Activated B cell treated with CpG ODN at 0.5 μM for 24 hours (primary cell): ENCODE results near the gene KIAA1671. TPM values are rescaled to one million over a fixed set of nuclear protein-coding genes. Genes with fewer than 3 reads are reported as not detected.

Source experiments
- ATAC-seq: fragments of 200-7000 bp; cut with Tn5 transposase; one replicate; pipeline ENCODE4 v1.10.0; 2021; ENCODE audit warnings: low read depth, mild to moderate bottlenecking, moderate library complexity
- CTCF ChIA-PET: fragments of 350-600 bp; sonication (Branson Sonifier 250); formaldehyde crosslinking; loops from one replicate; lab custom pipeline; 2021; ENCODE audit warnings: antibody characterized with exemption; lab: Charles Lee
- POLR2A ChIA-PET: fragments of 350-600 bp; sonication (Branson Sonifier 250); formaldehyde crosslinking; loops from one replicate; lab custom pipeline; 2021; ENCODE audit warnings: antibody characterized with exemption; lab: Charles Lee
- DNase-seq: peaks from one replicate; pipeline ENCODE4 v3.0.0; 2022
- H3K27ac Mint-ChIP-seq: one replicate; pipeline ENCODE4 v1.8.0; 2020; ENCODE audit warnings: mixed read lengths
- H3K27me3 Mint-ChIP-seq: one replicate; pipeline ENCODE4 v1.8.0; 2021; ENCODE audit warnings: mixed read lengths
- H3K36me3 Mint-ChIP-seq: one replicate; pipeline ENCODE4 v1.8.0; 2021; ENCODE audit warnings: low read depth, mixed read lengths
- H3K4me1 Mint-ChIP-seq: one replicate; pipeline ENCODE4 v1.8.0; 2021; ENCODE audit warnings: mixed read lengths
- H3K4me3 Mint-ChIP-seq: one replicate; pipeline ENCODE4 v1.8.0; 2020; ENCODE audit warnings: mild to moderate bottlenecking, mixed read lengths
- H3K9me3 Mint-ChIP-seq: one replicate; pipeline ENCODE4 v1.8.0; 2020; ENCODE audit warnings: mixed read lengths
- intact Hi-C: fragments of 100-400 bp; cut with micrococcal nuclease; formaldehyde crosslinking; loops from one replicate; pipeline ENCODE4 v1.15.1; 2024
- total RNA-seq: library from RNA; stranded (reverse); gene quantifications from 2 replicates; pipeline ENCODE4 v1.2.3, GENCODE V29; 2022
- TF ChIP-seq, protein P1 (sequence below): fragments of 200-600 bp; IDR thresholded peaks from one replicate; pipeline ENCODE4 v1.8.0; 2022; ENCODE audit warnings: antibody characterized with exemption, mild to moderate bottlenecking

Gene KIAA1671
- total RNA-seq, 1 donor from 2014 or later, result 0.04 TPM

DNA sequence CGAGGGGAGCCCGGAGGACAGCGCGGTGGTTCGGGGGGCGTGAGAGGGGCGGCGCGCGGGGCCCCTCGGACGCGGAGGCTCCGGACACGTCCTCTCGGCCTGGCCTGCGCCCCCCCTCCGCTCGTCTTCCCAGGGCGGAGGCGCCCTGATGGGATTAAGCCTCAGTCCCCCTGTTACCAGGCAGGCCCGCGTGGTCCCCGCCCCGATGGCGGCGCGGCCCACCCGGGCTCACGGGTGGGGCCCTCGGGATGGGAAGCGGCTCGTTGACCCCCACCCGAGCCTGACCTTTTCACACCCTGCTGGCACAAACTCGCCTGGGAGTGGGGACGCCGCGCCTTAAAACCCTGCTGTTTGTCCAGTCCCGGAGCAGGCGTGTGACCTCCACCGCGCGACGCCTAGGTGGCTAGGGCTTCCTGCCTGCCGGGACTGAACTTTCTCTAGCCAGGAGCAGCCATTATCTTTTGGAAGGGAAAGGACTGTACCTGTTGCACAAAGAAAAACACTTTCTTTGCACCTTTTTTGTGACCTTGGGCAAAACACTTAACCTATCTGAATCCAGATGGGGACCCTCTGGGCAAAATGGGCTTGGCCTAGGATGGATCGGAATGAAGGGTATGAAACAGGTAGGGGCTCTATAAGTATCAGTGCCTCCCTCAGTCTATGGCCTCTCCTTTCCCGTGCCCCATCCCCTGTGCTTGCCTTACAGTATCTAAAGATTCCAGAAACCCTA is 1.0 kb downstream of the KIAA1671 start:
- TF ChIP-seq, protein P1, sequence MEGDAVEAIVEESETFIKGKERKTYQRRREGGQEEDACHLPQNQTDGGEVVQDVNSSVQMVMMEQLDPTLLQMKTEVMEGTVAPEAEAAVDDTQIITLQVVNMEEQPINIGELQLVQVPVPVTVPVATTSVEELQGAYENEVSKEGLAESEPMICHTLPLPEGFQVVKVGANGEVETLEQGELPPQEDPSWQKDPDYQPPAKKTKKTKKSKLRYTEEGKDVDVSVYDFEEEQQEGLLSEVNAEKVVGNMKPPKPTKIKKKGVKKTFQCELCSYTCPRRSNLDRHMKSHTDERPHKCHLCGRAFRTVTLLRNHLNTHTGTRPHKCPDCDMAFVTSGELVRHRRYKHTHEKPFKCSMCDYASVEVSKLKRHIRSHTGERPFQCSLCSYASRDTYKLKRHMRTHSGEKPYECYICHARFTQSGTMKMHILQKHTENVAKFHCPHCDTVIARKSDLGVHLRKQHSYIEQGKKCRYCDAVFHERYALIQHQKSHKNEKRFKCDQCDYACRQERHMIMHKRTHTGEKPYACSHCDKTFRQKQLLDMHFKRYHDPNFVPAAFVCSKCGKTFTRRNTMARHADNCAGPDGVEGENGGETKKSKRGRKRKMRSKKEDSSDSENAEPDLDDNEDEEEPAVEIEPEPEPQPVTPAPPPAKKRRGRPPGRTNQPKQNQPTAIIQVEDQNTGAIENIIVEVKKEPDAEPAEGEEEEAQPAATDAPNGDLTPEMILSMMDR, result no peak
- H3K27ac Mint-ChIP-seq, result no peak overlapping the region
- peaks cover 62% of the 10 kb centered on the region for H3K27me3 Mint-ChIP-seq
- DNase-seq, result no peak
- ChIA-PET POLR2A (no interaction called here), CTCF (no interaction called here)
- H3K36me3 Mint-ChIP-seq, result no peaks in the 10 kb centered on the region
- no peaks in the 10 kb centered on the region for H3K9me3 Mint-ChIP-seq
- H3K4me3 Mint-ChIP-seq, result peak overlapping the region; percentile 42
- ATAC-seq, result no peak
- peaks cover 14% of the 10 kb centered on the region for H3K4me1 Mint-ChIP-seq
- intact Hi-C loops, result no loop called here

GRCh38 chr22:24954114-24954463 is 1.6 kb downstream of the KIAA1671 start:
- Mint-ChIP-seq H3K36me3 (no peaks in the 10 kb centered on the region), H3K27ac (no peak overlapping the region), H3K4me3 (no peak overlapping the region), H3K27me3 (peaks cover 56% of the 10 kb centered on the region), H3K4me1 (peaks cover 14% of the 10 kb centered on the region), H3K9me3 (no peaks in the 10 kb centered on the region)
- DNase-seq (no peak), ATAC-seq (no peak)
- CTCF ChIA-PET, result no interaction called here
- POLR2A ChIA-PET, result no interaction called here
- intact Hi-C loops, result no loop called here
- TF ChIP-seq, protein P1, result no peak

DNA sequence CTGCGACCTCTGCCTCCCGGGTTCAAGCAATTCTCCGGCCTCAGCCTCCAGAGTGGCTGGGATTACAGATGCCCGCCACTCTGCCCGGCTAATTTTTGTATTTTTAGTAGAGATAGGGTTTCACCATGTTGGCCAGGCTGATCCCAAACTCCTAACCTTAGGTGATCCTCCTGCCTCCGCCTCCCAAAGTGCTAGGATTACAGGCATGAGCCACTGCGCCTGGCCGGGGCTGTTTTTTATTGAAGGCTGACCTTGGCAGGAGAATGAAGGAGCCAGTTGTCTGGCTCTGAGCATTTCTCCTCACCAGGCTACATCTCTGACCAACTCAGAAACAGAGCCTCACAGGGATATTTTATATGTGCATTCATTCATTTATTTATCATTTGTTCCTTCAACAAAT is 2.3 kb downstream of the KIAA1671 start:
- ATAC-seq (no peak), DNase-seq (no peak)
- ChIA-PET POLR2A (no interaction called here), CTCF (no interaction called here)
- no peaks in the 10 kb centered on the region for H3K36me3 Mint-ChIP-seq
- peaks cover 51% of the 10 kb centered on the region for H3K27me3 Mint-ChIP-seq
- intact Hi-C loops, result no loop called here
- H3K27ac Mint-ChIP-seq, result no peak overlapping the region
- peaks cover 14% of the 10 kb centered on the region for H3K4me1 Mint-ChIP-seq
- peak overlapping the region; percentile 8 for H3K4me3 Mint-ChIP-seq
- TF ChIP-seq, protein P1, result no peak
- no peaks in the 10 kb centered on the region for H3K9me3 Mint-ChIP-seq

DNA sequence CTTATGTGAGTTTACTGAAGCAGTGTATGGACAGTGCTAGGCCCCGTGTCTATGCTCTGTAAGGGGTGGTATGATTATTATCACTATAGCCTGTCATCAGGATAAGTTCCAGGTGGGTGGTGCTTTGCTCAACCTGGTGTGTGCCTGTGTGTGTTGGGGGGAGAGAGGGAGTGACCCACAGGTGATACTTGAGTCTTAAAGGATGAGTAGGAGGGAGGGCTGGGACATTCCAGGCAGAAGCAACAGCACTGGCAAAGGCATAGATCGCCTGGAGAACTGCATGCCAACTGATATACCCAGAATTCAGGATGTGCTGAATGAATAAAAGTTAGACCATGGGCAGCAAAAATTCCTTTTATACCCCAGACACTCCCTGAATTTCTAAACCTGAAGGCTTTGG is 4.5 kb downstream of the KIAA1671 start:
- Mint-ChIP-seq H3K4me3 (no peak overlapping the region), H3K4me1 (peaks cover 10% of the 10 kb centered on the region), H3K9me3 (no peaks in the 10 kb centered on the region), H3K27me3 (peaks cover 30% of the 10 kb centered on the region), H3K36me3 (no peaks in the 10 kb centered on the region), H3K27ac (no peak overlapping the region)
- ChIA-PET POLR2A (no interaction called here), CTCF (no interaction called here)
- ATAC-seq (no peak), DNase-seq (no peak)
- TF ChIP-seq, protein P1, result no peak
- intact Hi-C loops, result no loop called here

- CTCF ChIA-PET, result no interaction called here
- no peak for DNase-seq
- TF ChIP-seq, protein P1, result no peak
Observed at GRCh38 chr22:24961217-24961844, 8.8 kb downstream of the KIAA1671 start.

More at GRCh38 chr22:24961217-24961844, 8.8 kb downstream of the KIAA1671 start:
- intact Hi-C loops, result no loop called here
- H3K27ac Mint-ChIP-seq, result no peak overlapping the region
- H3K27me3 Mint-ChIP-seq, result peaks cover 5% of the 10 kb centered on the region
- ATAC-seq, result no peak
- POLR2A ChIA-PET, result no interaction called here
- H3K36me3 Mint-ChIP-seq, result no peaks in the 10 kb centered on the region
- H3K4me1 Mint-ChIP-seq, result no peaks in the 10 kb centered on the region
- no peak overlapping the region for H3K4me3 Mint-ChIP-seq
- no peaks in the 10 kb centered on the region for H3K9me3 Mint-ChIP-seq
